Smooth muscle cell (in vitro differentiated cells): ENCODE results near the gene NIPBL. TPM values are rescaled to one million over a fixed set of nuclear protein-coding genes. Genes with fewer than 3 reads are reported as not detected.

Source experiments
- DNase-seq: peaks from one replicate; lab custom pipeline; 2025; ENCODE audit not compliant: unreplicated experiment; lab: John Stamatoyannopoulos, UW
- H2AFZ ChIP-seq: fragments of 200-600 bp; sonication (generic); 2 replicates; pipeline ENCODE4 v1.6.0; 2016; ENCODE audit warnings: antibody characterized with exemption, low read depth, mild to moderate bottlenecking
- H3F3A ChIP-seq: fragments of 200-600 bp; sonication (generic); 2 replicates; pipeline ENCODE4 v1.6.0; 2017; ENCODE audit warnings: antibody characterized with exemption, low read depth
- H3K27ac ChIP-seq: fragments of 200-600 bp; sonication (generic); 2 replicates; pipeline ENCODE4 v1.5.1; 2016; ENCODE audit warnings: low read depth, mild to moderate bottlenecking
- H3K27me3 ChIP-seq: fragments of 200-600 bp; sonication (generic); 2 replicates; pipeline ENCODE4 v1.6.1; 2016; ENCODE audit warnings: low read depth, mild to moderate bottlenecking
- H3K36me3 ChIP-seq: fragments of 200-600 bp; sonication (generic); 2 replicates; pipeline ENCODE4 v1.5.1; 2016; ENCODE audit warnings: low read depth
- H3K4me1 ChIP-seq: fragments of 200-600 bp; sonication (generic); 2 replicates; pipeline ENCODE4 v1.5.1; 2016; ENCODE audit warnings: low read depth
- H3K4me2 ChIP-seq: fragments of 200-600 bp; sonication (generic); 2 replicates; pipeline ENCODE4 v1.6.0; 2016; ENCODE audit warnings: mild to moderate bottlenecking
- H3K4me3 ChIP-seq: fragments of 200-600 bp; sonication (generic); 2 replicates; pipeline ENCODE4 v1.5.1; 2016; ENCODE audit warnings: mild to moderate bottlenecking
- H3K79me2 ChIP-seq: fragments of 200-600 bp; sonication (generic); 2 replicates; pipeline ENCODE4 v1.6.0; 2016; ENCODE audit warnings: low read depth, mild to moderate bottlenecking
- H3K9ac ChIP-seq: fragments of 200-600 bp; sonication (generic); 2 replicates; pipeline ENCODE4 v1.6.0; 2016; ENCODE audit warnings: low read depth
- H3K9me3 ChIP-seq: fragments of 200-600 bp; sonication (generic); replicated peaks from 2 replicates; pipeline ENCODE4 v1.5.1; 2016; ENCODE audit warnings: low read depth
- H4K20me1 ChIP-seq: fragments of 200-600 bp; sonication (generic); 2 replicates; pipeline ENCODE4 v1.6.0; 2016; ENCODE audit warnings: low read depth
- CTCF ChIP-seq: fragments of 200-600 bp; sonication (generic); IDR thresholded peaks from 2 replicates; pipeline ENCODE4 v1.5.1; 2017; ENCODE audit warnings: borderline replicate concordance, mild to moderate bottlenecking, antibody characterized with exemption; ENCODE audit not compliant: insufficient read depth, poor library complexity, severe bottlenecking
- WGBS: methylation state at CpG from one replicate; pipeline ENCODE4 v1.1.7; 2016; ENCODE audit warnings: low lambda C conversion rate; 5-methylcytosine and 5-hydroxymethylcytosine counted together
- polyA plus RNA-seq: library from polyadenylated mRNA; unstranded; fragments of >200 nt; fragmentation: Nextera tagmentation; extraction: Ambion mirVana; gene quantifications from 2 replicates; pipeline ENCODE4 v1.2.1, GENCODE V29; 2016
- total RNA-seq: library from RNA; depleted of rRNA; stranded (reverse); fragments of >200 nt; gene quantifications from 2 replicates; pipeline ENCODE4 v1.2.3, GENCODE V29; 2014

NIPBL gene
- total and polyA plus RNA-seq, 2 experiments from 2014 or later, result 14.7 to 46.3 TPM

GRCh38 chr5:37055383-37055990 is 178.9 kb downstream of the NIPBL start:
- no peak overlapping the region for H3K4me3 ChIP-seq
- H3K9ac ChIP-seq, result no peak overlapping the region
- H2AFZ ChIP-seq, result no peak overlapping the region
- no peaks in the 10 kb centered on the region for H3K79me2 ChIP-seq
- H3K4me1 ChIP-seq, result no peaks in the 10 kb centered on the region
- H3K4me2 ChIP-seq, result no peak overlapping the region
- no peaks in the 10 kb centered on the region for H3K9me3 ChIP-seq
- H3K36me3 ChIP-seq, result peaks cover 45% of the 10 kb centered on the region
- H3K27ac ChIP-seq, result no peak overlapping the region
- DNase-seq, result no peak
- H3F3A ChIP-seq, result no peaks in the 10 kb centered on the region
- 88% methylated on average over 1 of the region's 1 CpG for WGBS
- no peak for TF ChIP-seq CTCF
- no peaks in the 10 kb centered on the region for H4K20me1 ChIP-seq
- no peaks in the 10 kb centered on the region for H3K27me3 ChIP-seq

GRCh38 chr5:37056762-37057161 is 180.2 kb downstream of the NIPBL start:
- 96% methylated on average over 2 of the region's 2 CpGs for WGBS
- H3K36me3 ChIP-seq, result peaks cover 43% of the 10 kb centered on the region
- no peak for DNase-seq
- H2AFZ ChIP-seq, result no peak overlapping the region
- no peak for TF ChIP-seq CTCF
- no peak overlapping the region for H3K4me3 ChIP-seq
- no peaks in the 10 kb centered on the region for H3K79me2 ChIP-seq
- no peak overlapping the region for H3K9ac ChIP-seq
- no peaks in the 10 kb centered on the region for H3F3A ChIP-seq
- H3K9me3 ChIP-seq, result no peaks in the 10 kb centered on the region
- no peaks in the 10 kb centered on the region for H3K4me1 ChIP-seq
- no peak overlapping the region for H3K27ac ChIP-seq
- no peak overlapping the region for H3K4me2 ChIP-seq
- H4K20me1 ChIP-seq, result no peaks in the 10 kb centered on the region
- no peaks in the 10 kb centered on the region for H3K27me3 ChIP-seq

GRCh38 chr5:37060030-37060429 is 183.5 kb downstream of the NIPBL start:
- 93% methylated on average over 1 of the region's 1 CpG for WGBS
- no peak for DNase-seq
- H3K79me2 ChIP-seq, result no peaks in the 10 kb centered on the region
- no peak overlapping the region for H3K4me3 ChIP-seq
- no peaks in the 10 kb centered on the region for H4K20me1 ChIP-seq
- H3K27me3 ChIP-seq, result no peaks in the 10 kb centered on the region
- H3K4me2 ChIP-seq, result no peak overlapping the region
- H3F3A ChIP-seq, result no peaks in the 10 kb centered on the region
- H3K9ac ChIP-seq, result no peak overlapping the region
- TF ChIP-seq CTCF, result no peak
- no peak overlapping the region for H3K27ac ChIP-seq
- H2AFZ ChIP-seq, result no peak overlapping the region
- H3K36me3 ChIP-seq, result peaks cover 45% of the 10 kb centered on the region
- H3K4me1 ChIP-seq, result no peaks in the 10 kb centered on the region
- no peaks in the 10 kb centered on the region for H3K9me3 ChIP-seq

- Histone ChIP-seq H3K4me3 (no peak overlapping the region), H3K79me2 (no peaks in the 10 kb centered on the region), H3F3A (no peaks in the 10 kb centered on the region), H3K9me3 (no peaks in the 10 kb centered on the region), H3K9ac (no peak overlapping the region), H3K4me1 (no peaks in the 10 kb centered on the region), H3K36me3 (peaks cover 36% of the 10 kb centered on the region), H3K27me3 (no peaks in the 10 kb centered on the region), H3K27ac (no peak overlapping the region), H3K4me2 (no peak overlapping the region), H4K20me1 (no peaks in the 10 kb centered on the region), H2AFZ (no peak overlapping the region)
- DNase-seq, result no peak
- TF ChIP-seq CTCF, result no peak
- over 99% methylated on average over 7 of the region's 7 CpGs for WGBS
Measured at GRCh38 chr5:37063739-37064138, 187.2 kb downstream of the NIPBL start.
